Measurements from ENCODE around the gene OR11G2.
"Not testable (repeated sequence)": the region's sequence is repeated elsewhere in the genome, so short reads cannot be mapped to it uniquely, and the experiment has no call there.

Gene OR11G2

GRCh38 chr14:20190596-20190995 lies at the start of gene OR11G2:
Gene OR11G2, plus strand, starts transcription at chr14:20190896. Its CDS starts 6,542 bp downstream, at chr14:20197438.
- no peak for DNase-seq

GRCh38 chr14:20143911-20144310 lies 46.8 kb upstream of the OR11G2 start:
- DNase-seq: no peak

- no peak for DNase-seq
These were observed 45.9 kb upstream of the OR11G2 start for GRCh38 chr14:20144820-20145219.

- DNase-seq: no peak
These were observed 26.2 kb upstream of the OR11G2 start for GRCh38 chr14:20164462-20164861.

- DNase-seq: no peak
These were observed 23.6 kb upstream of the OR11G2 start for GRCh38 chr14:20167091-20167490.

- not testable (repeated sequence) for DNase-seq
These were observed 20.8 kb upstream of the OR11G2 start for GRCh38 chr14:20169852-20170251.

GRCh38 chr14:20174205-20174604 lies 16.5 kb upstream of the OR11G2 start:
- not testable (repeated sequence) for DNase-seq

- DNase-seq: no peak
These were observed 14.4 kb upstream of the OR11G2 start for GRCh38 chr14:20176330-20176729.

- no peak for DNase-seq
These were observed 13.2 kb upstream of the OR11G2 start for GRCh38 chr14:20177433-20177974.

GRCh38 chr14:20179218-20179617 lies 11.5 kb upstream of the OR11G2 start:
- no peak for DNase-seq

- no peak for DNase-seq
These were observed 10.8 kb upstream of the OR11G2 start for GRCh38 chr14:20179880-20180279.

GRCh38 chr14:20180486-20180885 lies 10.2 kb upstream of the OR11G2 start:
- no peak for DNase-seq

- no peak for DNase-seq
These were observed 6.5 kb upstream of the OR11G2 start for GRCh38 chr14:20184181-20184580.

- DNase-seq: no peak
These were observed 700 bp downstream of the OR11G2 start for GRCh38 chr14:20191396-20191795.

GRCh38 chr14:20194101-20194500 lies 3.4 kb downstream of the OR11G2 start:
- no peak for DNase-seq

- not testable (repeated sequence) for DNase-seq
These were observed 4.5 kb downstream of the OR11G2 start for GRCh38 chr14:20195170-20195569.

GRCh38 chr14:20195911-20196310 lies 5.2 kb downstream of the OR11G2 start:
- DNase-seq: no peak

GRCh38 chr14:20197459-20197858 lies 6.8 kb downstream of the OR11G2 start:
- DNase-seq: no peak

- no peak for DNase-seq
These were observed 8.3 kb downstream of the OR11G2 start for GRCh38 chr14:20198991-20199390.

GRCh38 chr14:20204721-20205120 lies 14.0 kb downstream of the OR11G2 start:
- no peak for DNase-seq

- DNase-seq: no peak
These were observed 18.9 kb downstream of the OR11G2 start for GRCh38 chr14:20209595-20209994.

- not testable (repeated sequence) for DNase-seq
These were observed 21.7 kb downstream of the OR11G2 start for GRCh38 chr14:20212406-20212805.

GRCh38 chr14:20215196-20215595 lies 24.5 kb downstream of the OR11G2 start:
- DNase-seq: no peak

- no peak for DNase-seq
These were observed 28.3 kb downstream of the OR11G2 start for GRCh38 chr14:20219033-20219432.

GRCh38 chr14:20223410-20223809 lies 32.7 kb downstream of the OR11G2 start, which contains the start of gene OR11H6:
Gene OR11H6, plus strand, starts transcription at chr14:20223710. Its CDS starts 0 bp downstream, at chr14:20223710.
- DNase-seq: no peak

All from NCI-H2171 treated with DMSO at 0.1 percent for 48 hours (cell line).